NCI-H226 (cell line): Measurements from ENCODE around the gene B3GALT4.

Experiments used
- DNase-seq: peaks from one replicate; pipeline ENCODE4 v3.0.0-alpha.2; 2015

Gene B3GALT4

GRCh38 chr6:33292996-33293682 is 16.2 kb downstream of the B3GALT4 start:
- DNase-seq = no peak

- DNase-seq = no peak
These were observed 17.3 kb downstream of the B3GALT4 start for GRCh38 chr6:33294086-33294823.

- no peak for DNase-seq
These were observed 18.9 kb downstream of the B3GALT4 start for GRCh38 chr6:33295621-33296369.

GRCh38 chr6:33296797-33297405 is 20.0 kb downstream of the B3GALT4 start:
- DNase-seq = no peak

- DNase-seq = no peak
These were observed 20.6 kb downstream of the B3GALT4 start for GRCh38 chr6:33297406-33297955.

GRCh38 chr6:33297956-33298772 is 21.2 kb downstream of the B3GALT4 start:
- peak; percentile 82 for DNase-seq

- DNase-seq = peak; percentile 73
These were observed 21.9 kb downstream of the B3GALT4 start, which contains the start of gene RGL2 for GRCh38 chr6:33298773-33299236. RGL2 (minus strand) TSS chr6:33298942; CDS start chr6:33298610, 332 bp downstream.

GRCh38 chr6:33299237-33299944 is 22.5 kb downstream of the B3GALT4 start:
- peak; percentile 93 for DNase-seq

- no peak for DNase-seq
These were observed 25.0 kb downstream of the B3GALT4 start for GRCh38 chr6:33301877-33302276.

- no peak for DNase-seq
These were observed 27.3 kb downstream of the B3GALT4 start for GRCh38 chr6:33304216-33304615.

- no peak for DNase-seq
These were observed 28.1 kb downstream of the B3GALT4 start for GRCh38 chr6:33305052-33305451.

- DNase-seq = no peak
These were observed 29.4 kb downstream of the B3GALT4 start for GRCh38 chr6:33306356-33306755.

GRCh38 chr6:33312361-33313104 is 35.6 kb downstream of the B3GALT4 start:
- DNase-seq = peak; percentile 86

GRCh38 chr6:33313105-33313708 is 36.3 kb downstream of the B3GALT4 start:
- no peak for DNase-seq

- DNase-seq = peak; percentile 77
These were observed 37.0 kb downstream of the B3GALT4 start, which contains the start of gene TAPBP for GRCh38 chr6:33313709-33314514. TAPBP (minus strand) TSS chr6:33314078; CDS start chr6:33314041, 37 bp downstream.

GRCh38 chr6:33314515-33314942 is 37.6 kb downstream of the B3GALT4 start:
- DNase-seq = peak; percentile 91

GRCh38 chr6:33314943-33315792 is 38.2 kb downstream of the B3GALT4 start:
- no peak for DNase-seq
